Measurements from ENCODE around the gene FAM83C.
"Not testable (repeated sequence)": the region's sequence is repeated elsewhere in the genome, so short reads cannot be mapped to it uniquely, and the experiment has no call there.

The FAM83C gene

GRCh38 chr20:35317416-35318210 is 25.4 kb upstream of the FAM83C start:
- no peak for DNase-seq

GRCh38 chr20:35316086-35316485 is 23.9 kb upstream of the FAM83C start:
- no peak for DNase-seq

- DNase-seq: not testable (repeated sequence)
Measured at GRCh38 chr20:35315632-35316020, 23.4 kb upstream of the FAM83C start.

- DNase-seq: no peak
Measured at GRCh38 chr20:35314816-35315631, 22.8 kb upstream of the FAM83C start.

GRCh38 chr20:35312318-35312717 is 20.1 kb upstream of the FAM83C start:
- no peak for DNase-seq

GRCh38 chr20:35311822-35312221 is 19.6 kb upstream of the FAM83C start:
- no peak for DNase-seq

GRCh38 chr20:35311409-35311808 is 19.2 kb upstream of the FAM83C start:
- DNase-seq: peak in 2 of 4 experiments; percentile 28 to 46

- DNase-seq: no peak
Measured at GRCh38 chr20:35307666-35308653, 15.7 kb upstream of the FAM83C start.

GRCh38 chr20:35306931-35307517 is 14.8 kb upstream of the FAM83C start:
- no peak for DNase-seq

GRCh38 chr20:35305682-35306556 is 13.7 kb upstream of the FAM83C start:
- DNase-seq: peak in 2 of 4 experiments; percentile 35 to 63

- DNase-seq: no peak
Measured at GRCh38 chr20:35304956-35305355, 12.7 kb upstream of the FAM83C start.

GRCh38 chr20:35303735-35304491 is 11.7 kb upstream of the FAM83C start:
- peak; percentile 61 to 74 (median 64) for DNase-seq

GRCh38 chr20:35303382-35303734 is 11.1 kb upstream of the FAM83C start:
- DNase-seq: no peak

GRCh38 chr20:35302421-35303335 is 10.5 kb upstream of the FAM83C start:
- no peak for DNase-seq

GRCh38 chr20:35301426-35301825 is 9.2 kb upstream of the FAM83C start:
- DNase-seq: no peak

- no peak for DNase-seq
Measured at GRCh38 chr20:35300469-35301262, 8.4 kb upstream of the FAM83C start.

- no peak for DNase-seq
Measured at GRCh38 chr20:35299780-35300179, 7.6 kb upstream of the FAM83C start.

GRCh38 chr20:35298264-35298663 is 6.0 kb upstream of the FAM83C start:
- DNase-seq: no peak

- DNase-seq: no peak
Measured at GRCh38 chr20:35297740-35298139, 5.5 kb upstream of the FAM83C start.
